ENCODE results near the gene RAP2C. TPM values are rescaled to one million over a fixed set of nuclear protein-coding genes. Genes with fewer than 3 reads are reported as not detected.

The RAP2C gene
- total RNA-seq, 2 experiments from 2014 or later = 13.8 to 22.1 TPM

- Histone ChIP-seq H3K4me2 (ENCODE audit: low read length) (peak overlapping the region; percentile 71), H3K79me2 (ENCODE audit: insufficient read depth, low read depth, low read length) (peaks cover 27% of the 10 kb centered on the region), H3K9me2 (ENCODE audit: insufficient read depth, low read length) (no peaks in the 10 kb centered on the region), H4K20me1 (ENCODE audit: insufficient read depth, low read length) (no peaks in the 10 kb centered on the region), H3K4me1 (ENCODE audit: insufficient read depth, low read length, poor library complexity, severe bottlenecking) (peaks cover 15% of the 10 kb centered on the region), H3K4me3 (ENCODE audit: low read depth, low read length, poor library complexity, severe bottlenecking) (peak overlapping the region; percentile 78), H2AFZ (ENCODE audit: low read length) (no peak overlapping the region; the same call in 1 of the 2 replicates), H3K9me3 (ENCODE audit: low read length) (no peaks in the 10 kb centered on the region), H3K36me3 (ENCODE audit: insufficient read depth, low read length) (peaks cover 28% of the 10 kb centered on the region), H3K27ac (ENCODE audit: low read depth, low read length, poor library complexity, severe bottlenecking) (peak overlapping the region; percentile 69)
- BruUV-seq (replicated peaks) = no TSS peak
- intact Hi-C loops (cut with micrococcal nuclease; ENCODE audit: unreplicated experiment) = no loop called here
- no peak for DNase-seq (ENCODE audit: low spot score)
- ChIA-PET CTCF (ENCODE audit: unreplicated experiment) (no interaction called here), POLR2A (interaction anchor here (1.1 kb wide), 1 partner anchor 9 kb away, joined by 3 read pairs; no protein-coding TSS in a partner anchor)
- TF ChIP-seq EZH2phosphoT487 (IDR thresholded peaks at IDR 0.05; ENCODE audit: borderline replicate concordance, low read depth, low read length) = no peak
- TF ChIP-seq CTCF (conservative IDR thresholded peaks at IDR 0.05; ENCODE audit: low read length) = no peak
These were observed 3.0 kb downstream of the RAP2C start for GRCh38 chrX:132216283-132216682.

DNA sequence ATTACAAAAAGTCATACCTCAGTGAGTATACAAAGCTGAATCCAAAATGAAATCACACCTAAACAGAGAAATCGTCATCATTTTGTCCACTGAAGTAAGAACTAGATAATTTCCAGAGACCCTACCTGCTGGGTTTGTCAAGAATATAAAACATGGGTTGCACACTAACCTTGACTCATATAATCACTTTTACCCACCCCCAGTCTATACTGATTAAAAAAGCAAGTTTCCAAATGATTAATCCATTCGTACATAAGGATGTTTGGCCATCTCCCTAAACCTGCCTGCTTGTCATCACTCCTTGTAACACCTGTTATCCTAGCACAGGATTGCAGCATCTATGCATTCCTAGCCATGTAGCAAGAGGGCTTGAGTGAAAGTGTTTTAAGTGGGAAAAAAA lies 4.7 kb downstream of the RAP2C start:
- H3K4me3 ChIP-seq (ENCODE audit: low read depth, low read length, poor library complexity, severe bottlenecking) = no peak overlapping the region
- H3K9me3 ChIP-seq (ENCODE audit: low read length) = no peaks in the 10 kb centered on the region
- H2AFZ ChIP-seq (ENCODE audit: low read length) = no peak overlapping the region
- POLR2A ChIA-PET = no interaction called here
- peaks cover 10% of the 10 kb centered on the region for H3K4me1 ChIP-seq (ENCODE audit: insufficient read depth, low read length, poor library complexity, severe bottlenecking)
- TF ChIP-seq CTCF (conservative IDR thresholded peaks at IDR 0.05; ENCODE audit: low read length) (no peak), EZH2phosphoT487 (IDR thresholded peaks at IDR 0.05; ENCODE audit: borderline replicate concordance, low read depth, low read length) (no peak)
- no peaks in the 10 kb centered on the region for H3K9me2 ChIP-seq (ENCODE audit: insufficient read depth, low read length)
- no peaks in the 10 kb centered on the region for H4K20me1 ChIP-seq (ENCODE audit: insufficient read depth, low read length)
- BruUV-seq (replicated peaks) = no TSS peak
- CTCF ChIA-PET (ENCODE audit: unreplicated experiment) = no interaction called here
- H3K36me3 ChIP-seq (ENCODE audit: insufficient read depth, low read length) = peaks cover 38% of the 10 kb centered on the region
- no peak for DNase-seq (ENCODE audit: low spot score)
- H3K27ac ChIP-seq (ENCODE audit: low read depth, low read length, poor library complexity, severe bottlenecking) = no peak overlapping the region
- intact Hi-C loops (cut with micrococcal nuclease; ENCODE audit: unreplicated experiment) = no loop called here
- 0 out of 2 replicates have a peak overlapping the region, but pooled peaks have one; percentile 13 for H3K4me2 ChIP-seq (ENCODE audit: low read length)
- peaks cover 27% of the 10 kb centered on the region for H3K79me2 ChIP-seq (ENCODE audit: insufficient read depth, low read depth, low read length)

DNA sequence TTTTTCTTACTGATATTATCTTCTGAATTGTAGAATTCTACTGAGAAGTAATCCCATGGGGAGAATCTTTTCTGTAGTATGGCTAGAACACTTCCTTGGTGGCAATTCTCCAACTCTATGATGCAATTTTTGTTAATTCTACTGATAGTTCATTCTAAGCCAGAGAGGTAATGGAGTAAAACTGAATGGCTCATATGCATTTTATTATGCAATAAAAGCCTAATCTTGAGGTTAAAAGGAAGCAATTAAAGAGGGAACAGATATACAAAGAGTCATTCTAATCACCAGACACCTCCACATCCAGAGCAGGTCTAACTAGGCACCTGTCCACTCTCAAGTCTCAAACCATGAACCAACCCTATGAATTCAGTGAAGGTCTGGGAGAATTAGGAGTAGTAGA lies 9.7 kb downstream of the RAP2C start:
- CTCF ChIA-PET (ENCODE audit: unreplicated experiment) = no interaction called here

More for the DNA sequence above, 9.7 kb downstream of the RAP2C start:
- BruUV-seq (replicated peaks) = no TSS peak
- H3K9me3 ChIP-seq (ENCODE audit: low read length) = no peaks in the 10 kb centered on the region
- no peaks in the 10 kb centered on the region for H3K9me2 ChIP-seq (ENCODE audit: insufficient read depth, low read length)
- H3K4me2 ChIP-seq (ENCODE audit: low read length) = no peak overlapping the region
- H3K4me3 ChIP-seq (ENCODE audit: low read depth, low read length, poor library complexity, severe bottlenecking) = no peak overlapping the region
- no peak overlapping the region for H3K27ac ChIP-seq (ENCODE audit: low read depth, low read length, poor library complexity, severe bottlenecking)
- POLR2A ChIA-PET = interaction anchor here (0.9 kb wide), 1 partner anchor 12 kb away, joined by 3 read pairs; no protein-coding TSS in a partner anchor
- peaks cover 60% of the 10 kb centered on the region for H3K36me3 ChIP-seq (ENCODE audit: insufficient read depth, low read length)
- intact Hi-C loops (cut with micrococcal nuclease; ENCODE audit: unreplicated experiment) = no loop called here
- H4K20me1 ChIP-seq (ENCODE audit: insufficient read depth, low read length) = no peaks in the 10 kb centered on the region; the same call in 1 of the 2 replicates
- DNase-seq (ENCODE audit: low spot score) = no peak
- TF ChIP-seq EZH2phosphoT487 (IDR thresholded peaks at IDR 0.05; ENCODE audit: borderline replicate concordance, low read depth, low read length) = no peak
- TF ChIP-seq CTCF (conservative IDR thresholded peaks at IDR 0.05; ENCODE audit: low read length) = no peak
- H3K79me2 ChIP-seq (ENCODE audit: insufficient read depth, low read depth, low read length) = no peaks in the 10 kb centered on the region; the same call in 1 of the 2 replicates
- H2AFZ ChIP-seq (ENCODE audit: low read length) = no peak overlapping the region
- no peaks in the 10 kb centered on the region for H3K4me1 ChIP-seq (ENCODE audit: insufficient read depth, low read length, poor library complexity, severe bottlenecking)

Measured in OCI-LY7 (cell line).